ENCODE data around the gene CACNA1D. TPM values are rescaled to one million over a fixed set of nuclear protein-coding genes. Genes with fewer than 3 reads are reported as not detected.

The CACNA1D gene
- total and polyA plus RNA-seq, 2 donors (not counting 3 experiments of a cell fraction or from before 2014, with no cell fraction given), result 0.06 TPM; not detected in 1

GRCh38 chr3:53801319-53801718 lies 306.9 kb downstream of the CACNA1D start:
- BruUV-seq (replicated peaks), result no TSS peak
- dilution Hi-C loops (cut with MboI; ENCODE audit: extremely low pct_ligation_motif_present, low sequenced_read_pairs), result no loop called here
- Histone ChIP-seq H3K27me3 (ENCODE audit: control insufficient read depth in 2 of 2, insufficient read depth in 2 of 2, low read length in 2 of 2) (no peaks in the 10 kb centered on the region), H3K4me2 (ENCODE audit: insufficient read depth, low read length) (no peak overlapping the region), H2AFZ (ENCODE audit: low read depth, low read length) (no peak overlapping the region), H3K36me3 (ENCODE audit: control insufficient read depth in 2 of 2, extremely low read depth in 1 of 2, insufficient read depth in 2 of 2, low read length in 2 of 2) (no peaks in the 10 kb centered on the region), H3K27ac (ENCODE audit: insufficient read depth, low read depth, low read length) (no peak overlapping the region), H3K9me3 (replicated peaks; ENCODE audit: control insufficient read depth, insufficient read depth, low read length) (no peaks in the 10 kb centered on the region), H3K4me1 (ENCODE audit: control insufficient read depth, extremely low read depth, insufficient read depth, low read length) (no peaks in the 10 kb centered on the region), H3K4me3 (replicated peaks in 1 of 3; ENCODE audit: insufficient read depth in 1 of 3, low read depth in 1 of 3, low read length in 3 of 3) (no peak overlapping the region), H3K79me2 (ENCODE audit: control insufficient read depth, insufficient read depth, low read length) (no peaks in the 10 kb centered on the region), H4K20me1 (replicated peaks; ENCODE audit: control insufficient read depth, extremely low read depth, insufficient read depth, low read length) (no peaks in the 10 kb centered on the region), H3K9ac (replicated peaks; ENCODE audit: extremely low read depth, insufficient read depth, low read length) (no peak overlapping the region), H3K9me1 (replicated peaks; ENCODE audit: control insufficient read depth, extremely low read depth, insufficient read depth, low read length) (no peaks in the 10 kb centered on the region)
- FAIRE-seq (no peak), DNase-seq (ENCODE audit: low read depth, low spot score) (no peak)
- ChIA-PET POLR2A (no interaction called here), CTCF (no interaction called here)
- TF ChIP-seq CTCF (IDR thresholded peaks at IDR 0.05; ENCODE audit: extremely low read depth in 1 of 2, insufficient read depth in 1 of 2, low read depth in 1 of 2, low read length in 2 of 2), result no peak
- TF ChIP-seq FOS (IDR thresholded peaks at IDR 0.05; ENCODE audit: borderline replicate concordance, insufficient read depth, low read length), result no peak
- intact Hi-C loops (cut with micrococcal nuclease), result no loop called here

GRCh38 chr3:53802256-53802880 lies 308.0 kb downstream of the CACNA1D start:
- H3K27ac ChIP-seq (ENCODE audit: insufficient read depth, low read depth, low read length), result no peak overlapping the region
- no peaks in the 10 kb centered on the region for H3K9me3 ChIP-seq (replicated peaks; ENCODE audit: control insufficient read depth, insufficient read depth, low read length)
- no peak for FAIRE-seq
- no peaks in the 10 kb centered on the region for H3K9me1 ChIP-seq (replicated peaks; ENCODE audit: control insufficient read depth, extremely low read depth, insufficient read depth, low read length)
- H4K20me1 ChIP-seq (replicated peaks; ENCODE audit: control insufficient read depth, extremely low read depth, insufficient read depth, low read length), result no peaks in the 10 kb centered on the region
- POLR2A ChIA-PET, result no interaction called here
- dilution Hi-C loops (cut with MboI; ENCODE audit: extremely low pct_ligation_motif_present, low sequenced_read_pairs), result no loop called here
- no peak for DNase-seq (ENCODE audit: low read depth, low spot score)
- H3K4me2 ChIP-seq (ENCODE audit: insufficient read depth, low read length), result no peak overlapping the region
- H3K27me3 ChIP-seq (ENCODE audit: control insufficient read depth in 2 of 2, insufficient read depth in 2 of 2, low read length in 2 of 2), result no peaks in the 10 kb centered on the region
- H3K79me2 ChIP-seq (ENCODE audit: control insufficient read depth, insufficient read depth, low read length), result no peaks in the 10 kb centered on the region
- CTCF ChIA-PET, result no interaction called here
- H3K4me1 ChIP-seq (ENCODE audit: control insufficient read depth, extremely low read depth, insufficient read depth, low read length), result no peaks in the 10 kb centered on the region
- H3K4me3 ChIP-seq (replicated peaks in 1 of 3; ENCODE audit: insufficient read depth in 1 of 3, low read depth in 1 of 3, low read length in 3 of 3), result no peak overlapping the region
- intact Hi-C loops (cut with micrococcal nuclease), result no loop called here
- H3K36me3 ChIP-seq (ENCODE audit: control insufficient read depth in 2 of 2, extremely low read depth in 1 of 2, insufficient read depth in 2 of 2, low read length in 2 of 2), result no peaks in the 10 kb centered on the region
- H3K9ac ChIP-seq (replicated peaks; ENCODE audit: extremely low read depth, insufficient read depth, low read length), result no peak overlapping the region
- no TSS peak for BruUV-seq (replicated peaks)
- TF ChIP-seq POLR2A (IDR thresholded peaks at IDR 0.05; ENCODE audit: low read depth, low read length) (no peak), JUN (IDR thresholded peaks at IDR 0.05; ENCODE audit: borderline replicate concordance, insufficient read depth, insufficient read length, low read depth) (no peak), POLR2AphosphoS5 (IDR thresholded peaks at IDR 0.05; ENCODE audit: insufficient read depth, low read depth, low read length) (no peak), FOS (IDR thresholded peaks at IDR 0.05; ENCODE audit: borderline replicate concordance, insufficient read depth, low read length) (no peak), CTCF (IDR thresholded peaks at IDR 0.05; ENCODE audit: extremely low read depth in 1 of 2, insufficient read depth in 1 of 2, low read depth in 1 of 2, low read length in 2 of 2) (no peak), MAX (IDR thresholded peaks at IDR 0.05; ENCODE audit: insufficient read depth, insufficient read length) (no peak), GATA2 (IDR thresholded peaks at IDR 0.05; ENCODE audit: insufficient read depth, insufficient read length, low read depth, low read length) (no peak), MYC (IDR thresholded peaks at IDR 0.05; ENCODE audit: low read depth, low read length) (no peak), EZH2 (IDR thresholded peaks at IDR 0.05; ENCODE audit: borderline replicate concordance, low read depth, low read length, severe bottlenecking) (no peak)
- no peak overlapping the region for H2AFZ ChIP-seq (ENCODE audit: low read depth, low read length)
